K562 (cell line): ENCODE measurements around the gene FANK1. TPM values are rescaled to one million over a fixed set of nuclear protein-coding genes. Genes with fewer than 3 reads are reported as not detected.

Experiments
- ESRRA ChIP-seq: fragments of 450-650 bp; IDR thresholded peaks from 2 replicates; pipeline ENCODE4 v1.6.1; 2014; ENCODE audit warnings: low read depth, mild to moderate bottlenecking, moderate library complexity, borderline replicate concordance
- GTF2E2 ChIP-seq: fragments of 200-800 bp; sonication (Bioruptor generic); IDR thresholded peaks from 2 replicates; pipeline ENCODE4 v1.6.1; 2016; ENCODE audit warnings: missing genetic modification characterization, missing compliant biosample characterization
- IRF2 ChIP-seq: sonication (generic); formaldehyde crosslinking; IDR thresholded peaks from 2 replicates; pipeline ENCODE4 v1.8.1; 2022; ENCODE audit warnings: mild to moderate bottlenecking, missing genetic modification reagents
- ZFP30 ChIP-seq: fragments of 250-450 bp; sonication (Bioruptor Pico); IDR thresholded peaks from 2 replicates; pipeline ENCODE4 v1.8.0; 2022; ENCODE audit warnings: moderate library complexity, mild to moderate bottlenecking, inconsistent platforms, borderline replicate concordance
- ZFP36 ChIP-seq: fragments of 150-350 bp; IDR thresholded peaks from 2 replicates; pipeline ENCODE4 v1.6.1; 2018; ENCODE audit warnings: low read length, low read depth; ENCODE audit not compliant: partially characterized antibody
- ZNF586 ChIP-seq: fragments of 450-650 bp; formaldehyde crosslinking; conservative IDR thresholded peaks from 2 replicates; pipeline ENCODE4 v1.4.0; 2020; ENCODE audit warnings: mild to moderate bottlenecking, moderate library complexity
- ZNF780A ChIP-seq: fragments of 250-450 bp; sonication (Bioruptor Pico); IDR thresholded peaks from 2 replicates; pipeline ENCODE4 v1.5.0; 2021; ENCODE audit warnings: mild to moderate bottlenecking
- polyA plus RNA-seq, 8 experiments: library from polyadenylated mRNA; depleted of rRNA in 4 of 8; stranded (reverse) in 5 of 8; unstranded in 3 of 8; fragments of >200 nt; fragmentation: Nextera tagmentation in 2 of 8; fragmentation: Illumina TruSeq in 1 of 8; extraction: Ambion mirVana in 2 of 8; extraction: Trizol in 1 of 8; gene quantifications; 2 replicates each; pipeline versions ENCODE4 v1.2.1 to v1.2.3, GENCODE V29; 2011 to 2014; ENCODE audit warnings: inconsistent platforms in 1 of 8, missing spikeins in 1 of 8
- total RNA-seq, 7 experiments: library from RNA; depleted of rRNA in 6 of 7; stranded (reverse); fragments of >200 nt in 6 of 7; fragmentation: Illumina TruSeq in 2 of 7; extraction: Trizol in 2 of 7; gene quantifications; 2 replicates each; pipeline versions ENCODE4 v1.2.1 to v1.2.3, GENCODE V29; 2011 to 2021; ENCODE audit warnings: low replicate concordance in 1 of 7
- TF ChIP-seq, protein P1 (sequence below): IDR thresholded peaks from 2 replicates; pipeline ENCODE4 v1.6.1; 2016; ENCODE audit warnings: missing genetic modification characterization, missing compliant biosample characterization
- TF ChIP-seq, protein P2 (sequence below): fragments of 450-650 bp; formaldehyde crosslinking; IDR thresholded peaks from 2 replicates; pipeline ENCODE4 v1.4.0; 2020; ENCODE audit warnings: mild to moderate bottlenecking, mixed read lengths
- TF ChIP-seq, protein P3 (sequence below), 2 experiments: fragments of 450-650 bp; conservative IDR thresholded peaks; 2 replicates each; pipeline ENCODE4 v1.6.1; 2017; ENCODE audit warnings: mild to moderate bottlenecking in 2 of 2, moderate library complexity in 2 of 2
- TF ChIP-seq, protein P4 (sequence below): fragments of 450-650 bp; IDR thresholded peaks from 2 replicates; pipeline ENCODE4 v1.6.1; 2016; ENCODE audit warnings: missing biosample characterization, missing genetic modification characterization
- TF ChIP-seq, protein P5 (sequence below): fragments of 450-650 bp; IDR thresholded peaks from 2 replicates; pipeline ENCODE4 v1.6.1; 2017; ENCODE audit warnings: antibody characterized with exemption
- TF ChIP-seq, protein P6 (sequence below): sonication (generic); formaldehyde crosslinking; IDR thresholded peaks from 2 replicates; pipeline ENCODE4 v1.8.1; 2023; ENCODE audit warnings: mild to moderate bottlenecking, missing genetic modification reagents

FANK1 gene
- total and polyA plus RNA-seq, 9 of the 15 experiments (the other 6 are each of a cell fraction or from before 2014, with no cell fraction given), result 0.11 to 2.3 (median 0.51) TPM; not detected in 1

DNA sequence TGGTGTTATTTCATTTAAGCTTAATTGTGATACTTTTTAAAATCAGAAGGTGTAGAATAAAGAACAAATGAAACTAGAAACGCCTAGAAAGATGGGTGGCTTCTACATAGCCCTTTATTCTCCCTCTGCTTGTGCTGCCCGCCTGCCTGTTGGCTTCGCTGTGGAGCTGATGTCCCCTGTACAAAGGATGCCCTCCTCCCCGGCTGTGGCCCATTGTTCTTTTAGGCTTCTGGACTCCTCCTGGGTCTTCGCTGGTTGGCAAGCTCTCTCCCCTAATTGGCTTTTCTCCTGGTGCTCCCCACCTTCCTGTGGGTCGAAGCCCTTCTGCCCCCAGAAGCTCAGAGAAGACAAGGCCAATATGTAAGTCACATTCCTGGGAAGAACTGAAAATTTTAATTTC is 98.2 kb downstream of the FANK1 start (continued):
- TF ChIP-seq GTF2E2 (tag) (no peak), IRF2 (no peak), ZFP30 (no peak), ZNF586 (CRISPR knock-in tag) (no peak), ZNF780A (no peak), ESRRA (no peak), ZFP36 (no peak)
- TF ChIP-seq, protein P1, sequence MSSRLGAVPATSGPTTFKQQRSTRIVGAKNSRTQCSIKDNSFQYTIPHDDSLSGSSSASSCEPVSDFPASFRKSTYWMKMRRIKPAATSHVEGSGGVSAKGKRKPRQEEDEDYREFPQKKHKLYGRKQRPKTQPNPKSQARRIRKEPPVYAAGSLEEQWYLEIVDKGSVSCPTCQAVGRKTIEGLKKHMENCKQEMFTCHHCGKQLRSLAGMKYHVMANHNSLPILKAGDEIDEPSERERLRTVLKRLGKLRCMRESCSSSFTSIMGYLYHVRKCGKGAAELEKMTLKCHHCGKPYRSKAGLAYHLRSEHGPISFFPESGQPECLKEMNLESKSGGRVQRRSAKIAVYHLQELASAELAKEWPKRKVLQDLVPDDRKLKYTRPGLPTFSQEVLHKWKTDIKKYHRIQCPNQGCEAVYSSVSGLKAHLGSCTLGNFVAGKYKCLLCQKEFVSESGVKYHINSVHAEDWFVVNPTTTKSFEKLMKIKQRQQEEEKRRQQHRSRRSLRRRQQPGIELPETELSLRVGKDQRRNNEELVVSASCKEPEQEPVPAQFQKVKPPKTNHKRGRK (tag), result no peak
- TF ChIP-seq, protein P2, sequence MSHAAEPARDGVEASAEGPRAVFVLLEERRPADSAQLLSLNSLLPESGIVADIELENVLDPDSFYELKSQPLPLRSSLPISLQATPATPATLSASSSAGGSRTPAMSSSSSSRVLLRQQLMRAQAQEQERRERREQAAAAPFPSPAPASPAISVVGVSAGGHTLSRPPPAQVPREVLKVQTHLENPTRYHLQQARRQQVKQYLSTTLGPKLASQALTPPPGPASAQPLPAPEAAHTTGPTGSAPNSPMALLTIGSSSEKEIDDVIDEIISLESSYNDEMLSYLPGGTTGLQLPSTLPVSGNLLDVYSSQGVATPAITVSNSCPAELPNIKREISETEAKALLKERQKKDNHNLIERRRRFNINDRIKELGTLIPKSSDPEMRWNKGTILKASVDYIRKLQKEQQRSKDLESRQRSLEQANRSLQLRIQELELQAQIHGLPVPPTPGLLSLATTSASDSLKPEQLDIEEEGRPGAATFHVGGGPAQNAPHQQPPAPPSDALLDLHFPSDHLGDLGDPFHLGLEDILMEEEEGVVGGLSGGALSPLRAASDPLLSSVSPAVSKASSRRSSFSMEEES (CRISPR knock-in tag), result no peak
- TF ChIP-seq, protein P3, sequence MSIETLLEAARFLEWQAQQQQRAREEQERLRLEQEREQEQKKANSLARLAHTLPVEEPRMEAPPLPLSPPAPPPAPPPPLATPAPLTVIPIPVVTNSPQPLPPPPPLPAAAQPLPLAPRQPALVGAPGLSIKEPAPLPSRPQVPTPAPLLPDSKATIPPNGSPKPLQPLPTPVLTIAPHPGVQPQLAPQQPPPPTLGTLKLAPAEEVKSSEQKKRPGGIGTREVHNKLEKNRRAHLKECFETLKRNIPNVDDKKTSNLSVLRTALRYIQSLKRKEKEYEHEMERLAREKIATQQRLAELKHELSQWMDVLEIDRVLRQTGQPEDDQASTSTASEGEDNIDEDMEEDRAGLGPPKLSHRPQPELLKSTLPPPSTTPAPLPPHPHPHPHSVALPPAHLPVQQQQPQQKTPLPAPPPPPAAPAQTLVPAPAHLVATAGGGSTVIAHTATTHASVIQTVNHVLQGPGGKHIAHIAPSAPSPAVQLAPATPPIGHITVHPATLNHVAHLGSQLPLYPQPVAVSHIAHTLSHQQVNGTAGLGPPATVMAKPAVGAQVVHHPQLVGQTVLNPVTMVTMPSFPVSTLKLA (conservative IDR thresholded peaks at IDR 0.05), result no peak
- TF ChIP-seq, protein P4, sequence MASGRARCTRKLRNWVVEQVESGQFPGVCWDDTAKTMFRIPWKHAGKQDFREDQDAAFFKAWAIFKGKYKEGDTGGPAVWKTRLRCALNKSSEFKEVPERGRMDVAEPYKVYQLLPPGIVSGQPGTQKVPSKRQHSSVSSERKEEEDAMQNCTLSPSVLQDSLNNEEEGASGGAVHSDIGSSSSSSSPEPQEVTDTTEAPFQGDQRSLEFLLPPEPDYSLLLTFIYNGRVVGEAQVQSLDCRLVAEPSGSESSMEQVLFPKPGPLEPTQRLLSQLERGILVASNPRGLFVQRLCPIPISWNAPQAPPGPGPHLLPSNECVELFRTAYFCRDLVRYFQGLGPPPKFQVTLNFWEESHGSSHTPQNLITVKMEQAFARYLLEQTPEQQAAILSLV (tag), result no peak
- TF ChIP-seq, protein P5, sequence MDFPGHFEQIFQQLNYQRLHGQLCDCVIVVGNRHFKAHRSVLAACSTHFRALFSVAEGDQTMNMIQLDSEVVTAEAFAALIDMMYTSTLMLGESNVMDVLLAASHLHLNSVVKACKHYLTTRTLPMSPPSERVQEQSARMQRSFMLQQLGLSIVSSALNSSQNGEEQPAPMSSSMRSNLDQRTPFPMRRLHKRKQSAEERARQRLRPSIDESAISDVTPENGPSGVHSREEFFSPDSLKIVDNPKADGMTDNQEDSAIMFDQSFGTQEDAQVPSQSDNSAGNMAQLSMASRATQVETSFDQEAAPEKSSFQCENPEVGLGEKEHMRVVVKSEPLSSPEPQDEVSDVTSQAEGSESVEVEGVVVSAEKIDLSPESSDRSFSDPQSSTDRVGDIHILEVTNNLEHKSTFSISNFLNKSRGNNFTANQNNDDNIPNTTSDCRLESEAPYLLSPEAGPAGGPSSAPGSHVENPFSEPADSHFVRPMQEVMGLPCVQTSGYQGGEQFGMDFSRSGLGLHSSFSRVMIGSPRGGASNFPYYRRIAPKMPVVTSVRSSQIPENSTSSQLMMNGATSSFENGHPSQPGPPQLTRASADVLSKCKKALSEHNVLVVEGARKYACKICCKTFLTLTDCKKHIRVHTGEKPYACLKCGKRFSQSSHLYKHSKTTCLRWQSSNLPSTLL, result no peak
- TF ChIP-seq, protein P6, sequence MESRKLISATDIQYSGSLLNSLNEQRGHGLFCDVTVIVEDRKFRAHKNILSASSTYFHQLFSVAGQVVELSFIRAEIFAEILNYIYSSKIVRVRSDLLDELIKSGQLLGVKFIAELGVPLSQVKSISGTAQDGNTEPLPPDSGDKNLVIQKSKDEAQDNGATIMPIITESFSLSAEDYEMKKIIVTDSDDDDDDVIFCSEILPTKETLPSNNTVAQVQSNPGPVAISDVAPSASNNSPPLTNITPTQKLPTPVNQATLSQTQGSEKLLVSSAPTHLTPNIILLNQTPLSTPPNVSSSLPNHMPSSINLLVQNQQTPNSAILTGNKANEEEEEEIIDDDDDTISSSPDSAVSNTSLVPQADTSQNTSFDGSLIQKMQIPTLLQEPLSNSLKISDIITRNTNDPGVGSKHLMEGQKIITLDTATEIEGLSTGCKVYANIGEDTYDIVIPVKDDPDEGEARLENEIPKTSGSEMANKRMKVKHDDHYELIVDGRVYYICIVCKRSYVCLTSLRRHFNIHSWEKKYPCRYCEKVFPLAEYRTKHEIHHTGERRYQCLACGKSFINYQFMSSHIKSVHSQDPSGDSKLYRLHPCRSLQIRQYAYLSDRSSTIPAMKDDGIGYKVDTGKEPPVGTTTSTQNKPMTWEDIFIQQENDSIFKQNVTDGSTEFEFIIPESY (CRISPR knock-in tag), result no peak
